HG03066 (cell line): Measurements from ENCODE around the gene MAPK1.
"Not testable (repeated sequence)": the region's sequence is repeated elsewhere in the genome, so short reads cannot be mapped to it uniquely, and the experiment has no call there.

Experiments
- ATAC-seq: cut with Tn5 transposase; IDR thresholded peaks from one replicate; pipeline ENCODE4 v1.9.1; 2021; ENCODE audit warnings: low read depth; ENCODE audit not compliant: unreplicated experiment

MAPK1 gene

DNA sequence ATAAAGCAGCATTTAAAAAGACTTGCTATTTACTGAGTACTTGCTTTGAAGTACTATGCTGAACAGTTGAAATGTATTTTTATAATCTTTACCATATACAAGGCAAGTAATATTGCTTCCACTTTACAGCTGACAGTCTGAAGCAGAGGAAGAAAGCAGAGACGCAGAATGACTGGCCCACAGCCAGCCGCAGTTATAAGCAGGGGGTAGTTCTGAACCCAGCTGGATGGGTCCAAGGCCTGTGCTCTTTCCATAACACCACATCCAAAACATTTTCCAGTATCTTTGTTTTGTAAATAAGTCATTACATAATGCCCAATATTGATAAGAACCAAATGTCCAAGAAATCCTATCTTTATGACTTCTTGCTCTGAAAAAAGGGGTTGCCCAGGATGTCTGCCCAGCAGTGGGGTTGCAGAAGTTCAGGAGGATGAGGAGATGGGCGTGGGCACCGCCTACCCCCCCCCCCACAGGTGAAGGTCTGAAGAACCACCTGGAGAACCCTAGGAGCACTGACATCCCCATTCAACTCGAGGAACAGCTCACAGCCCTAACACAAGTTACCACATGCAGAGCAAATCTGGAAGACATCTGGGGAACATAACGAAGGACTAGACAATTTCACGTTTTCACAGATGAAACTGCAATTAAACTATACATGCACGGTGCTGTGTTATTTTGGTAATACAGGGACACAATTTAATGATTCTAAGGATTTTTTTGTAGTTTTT lies 107.6 kb downstream of the MAPK1 start:
- no peak for ATAC-seq

DNA sequence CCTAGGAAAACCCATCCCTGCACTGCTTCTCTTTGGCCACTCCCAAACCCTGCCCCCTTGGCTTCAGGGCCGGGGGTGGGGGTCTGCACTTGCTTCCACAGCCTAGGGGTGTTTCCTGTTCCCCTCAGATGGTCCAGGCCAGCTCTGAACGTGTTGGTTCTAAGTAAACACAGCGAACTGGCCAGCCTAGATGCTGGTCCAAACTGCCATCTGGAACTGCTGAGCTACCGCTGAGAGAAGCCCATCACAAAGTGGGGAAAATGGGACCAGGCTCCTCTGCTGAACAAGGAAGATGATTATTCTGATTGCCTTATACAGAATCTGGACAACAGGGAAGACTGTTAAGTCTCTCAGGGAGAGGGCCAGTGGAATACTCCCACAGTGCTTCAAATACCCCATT lies 108.4 kb downstream of the MAPK1 start:
- ATAC-seq = no peak

DNA sequence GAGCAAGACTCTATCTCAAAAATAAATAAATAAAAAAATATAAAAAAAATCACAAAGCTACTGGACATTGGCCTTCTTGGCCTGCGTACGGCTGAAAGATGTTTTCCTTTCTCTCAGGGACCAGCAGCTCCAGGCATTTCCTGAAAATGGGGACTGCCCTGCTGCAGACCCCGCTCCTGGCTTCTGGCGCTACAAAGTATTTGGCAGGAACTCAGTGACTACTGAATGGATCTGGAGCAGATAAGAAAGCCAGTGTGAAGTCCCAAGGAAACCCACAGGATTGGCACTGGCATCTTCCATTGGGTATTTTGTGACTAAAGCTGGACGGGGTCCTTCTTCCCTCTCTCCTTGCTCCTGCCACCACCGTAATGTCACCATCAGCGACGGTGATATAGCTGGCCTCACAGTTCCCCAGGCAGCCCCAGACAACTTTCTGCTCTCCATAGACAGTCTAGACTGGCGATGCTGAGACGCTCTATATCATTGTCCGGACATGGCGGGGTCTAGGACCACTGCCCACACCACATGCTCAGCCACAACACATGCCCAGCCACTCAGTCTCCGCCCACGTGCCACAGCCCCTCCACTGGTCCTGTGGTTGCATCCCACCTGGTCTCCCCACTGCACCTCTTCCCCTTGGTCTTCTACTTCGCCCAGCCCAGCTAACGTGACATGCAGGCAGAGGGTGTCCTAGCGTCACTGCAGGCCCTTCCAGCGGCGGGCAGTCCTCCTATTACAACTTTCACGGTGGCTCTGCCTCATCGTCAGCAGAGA lies 109.2 kb downstream of the MAPK1 start:
- ATAC-seq = no peak

DNA sequence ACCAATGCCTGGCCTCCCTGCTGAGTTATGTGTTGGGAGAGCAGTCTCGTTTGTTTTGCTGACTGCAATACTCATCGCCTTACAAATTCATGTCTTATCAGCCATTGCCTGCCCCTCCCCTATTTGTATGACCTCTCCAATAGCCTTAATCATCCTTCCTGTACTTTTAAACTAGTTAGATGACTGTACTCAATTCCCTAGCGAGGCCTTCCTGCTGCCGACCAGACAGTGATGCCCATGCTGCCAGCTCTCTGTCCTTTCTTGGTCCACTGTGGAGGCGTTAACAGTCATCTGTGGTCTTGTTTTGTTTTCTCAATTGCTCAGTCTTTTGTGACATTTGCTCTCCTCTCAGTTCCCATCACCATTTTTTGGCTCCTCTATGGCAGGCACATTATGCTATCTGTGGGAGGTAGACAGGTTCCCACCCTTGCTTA lies 111.6 kb downstream of the MAPK1 start:
- no peak for ATAC-seq

DNA sequence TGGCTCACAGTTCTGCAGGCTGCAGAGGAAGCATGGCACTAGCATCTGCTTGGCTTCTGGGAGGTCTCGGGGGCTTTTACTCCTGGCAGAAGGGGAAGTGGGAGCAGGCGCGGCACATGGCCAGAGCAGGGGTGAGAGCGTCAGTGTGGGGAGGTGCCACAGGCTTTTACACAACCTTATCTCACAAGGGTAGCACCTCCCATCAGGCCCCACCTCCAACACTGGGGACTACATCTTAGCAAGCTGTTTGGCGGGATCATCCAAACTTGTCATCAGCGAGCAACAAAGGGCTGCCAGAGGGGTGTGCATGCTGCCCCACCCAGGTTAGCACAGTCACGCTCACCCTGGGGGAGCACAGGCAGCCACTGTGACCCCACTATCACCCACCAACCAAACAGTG lies 112.9 kb downstream of the MAPK1 start:
- ATAC-seq = no peak

DNA sequence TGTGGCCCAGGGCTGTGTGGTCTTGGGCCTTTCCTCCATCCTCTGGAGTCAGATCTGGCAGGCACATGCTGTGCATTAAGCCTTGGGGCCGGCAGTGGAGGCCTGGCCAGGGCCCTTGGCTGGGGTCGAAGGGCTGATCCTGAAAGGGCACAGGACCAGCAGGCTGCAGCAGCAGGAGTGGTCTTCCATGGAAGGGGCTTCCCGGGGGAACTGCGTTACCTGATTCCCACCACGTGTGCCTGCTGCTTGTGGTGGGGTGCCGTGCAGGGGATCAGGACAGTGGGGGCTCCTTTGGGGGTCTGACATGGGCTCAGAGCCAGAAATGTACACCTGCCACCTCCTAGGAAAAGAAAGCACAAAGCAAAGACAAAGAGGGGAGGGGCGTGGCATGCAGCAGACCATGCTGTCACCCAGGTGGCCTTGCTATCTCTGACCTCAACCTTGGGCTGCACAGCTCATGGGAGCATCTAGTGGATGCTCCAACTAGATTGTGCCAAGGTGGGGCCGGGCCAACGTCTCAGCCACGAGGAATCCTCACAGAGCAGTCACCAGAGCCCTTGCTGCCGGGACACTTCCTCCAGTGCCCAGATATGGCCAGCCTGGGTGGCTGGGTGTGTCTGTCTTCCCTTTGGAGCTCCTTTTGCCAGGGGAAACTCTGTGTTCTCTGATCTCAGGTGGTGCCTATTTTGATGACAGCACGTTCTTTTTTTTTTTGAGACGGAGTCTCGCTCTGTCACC lies 113.9 kb downstream of the MAPK1 start:
- ATAC-seq = no peak

DNA sequence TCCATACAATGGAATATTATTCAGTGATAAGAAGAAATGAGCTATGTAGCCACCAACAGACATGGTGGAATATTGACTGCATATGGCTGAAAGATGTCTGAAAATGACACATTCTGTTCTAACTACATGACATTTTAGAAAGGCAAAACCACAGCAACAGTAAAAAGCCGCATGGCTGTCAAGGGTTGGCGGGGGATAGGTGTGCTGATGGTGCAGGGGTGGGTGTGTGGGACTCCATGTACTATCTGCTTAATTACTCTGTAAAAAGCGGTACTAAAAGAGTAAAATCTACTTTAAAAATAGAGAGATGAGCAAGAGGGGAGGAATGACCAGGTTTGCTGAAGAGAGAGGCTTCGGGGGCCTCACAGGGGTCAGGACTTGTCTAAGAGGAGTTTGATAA lies 115.2 kb downstream of the MAPK1 start:
- ATAC-seq = no peak

DNA sequence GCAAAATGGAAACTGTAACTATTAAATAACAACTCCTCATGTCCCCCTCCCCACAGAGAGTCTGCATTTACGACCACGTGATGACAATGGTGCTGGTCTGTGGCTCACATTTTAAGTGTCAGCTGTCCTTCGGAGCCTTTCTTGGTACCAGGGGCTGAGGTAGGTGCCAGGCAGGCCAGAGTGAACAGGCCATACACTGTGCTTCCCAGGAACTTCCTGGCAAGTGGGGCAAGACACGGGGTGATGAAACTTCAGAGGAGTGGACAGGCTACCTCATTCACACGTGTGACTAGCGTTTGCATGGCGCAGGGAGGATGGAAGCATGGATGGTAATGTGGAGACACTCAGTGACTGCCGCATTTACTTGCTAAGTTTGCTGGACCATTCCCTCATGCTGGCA lies 121.5 kb downstream of the MAPK1 start:
- no peak for ATAC-seq

DNA sequence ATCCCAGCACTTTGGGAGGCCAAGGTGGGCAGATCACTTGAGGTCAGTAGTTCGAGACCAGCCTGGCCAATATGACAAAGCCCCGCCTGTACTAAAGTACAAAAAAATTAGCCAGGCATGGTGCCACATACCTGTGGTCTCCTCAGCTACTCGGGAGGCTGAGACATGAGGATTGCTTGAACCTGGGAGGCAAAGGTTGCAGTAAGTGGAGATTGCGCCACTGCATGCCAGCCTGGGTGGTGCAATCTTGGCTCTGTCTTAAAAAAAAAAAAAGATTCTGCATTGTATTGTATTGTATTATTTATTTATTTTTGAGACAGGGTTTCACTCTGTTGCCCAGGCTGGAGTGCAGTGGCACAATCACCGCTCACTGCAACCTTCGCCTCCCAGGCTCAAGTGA lies 122.5 kb downstream of the MAPK1 start:
- ATAC-seq = not testable (repeated sequence)

DNA sequence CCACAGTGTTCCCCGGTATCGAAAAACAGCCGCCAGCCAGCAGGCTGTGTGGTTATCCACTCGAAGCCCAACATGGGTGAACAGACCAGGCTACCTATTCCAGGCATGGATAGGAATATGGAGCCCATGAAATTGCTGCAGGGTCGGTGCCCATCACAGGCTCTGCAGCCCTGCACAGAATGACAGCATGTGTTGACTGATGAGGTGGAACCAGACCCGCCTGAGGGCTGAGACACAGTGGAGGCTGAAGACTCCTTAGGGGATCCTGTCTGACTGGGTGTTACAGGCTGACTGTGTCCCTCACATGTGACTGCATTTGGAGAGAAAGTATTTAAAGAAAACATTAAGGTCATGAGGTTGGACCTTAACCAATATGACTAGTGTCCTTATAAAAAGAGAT lies 125.7 kb downstream of the MAPK1 start:
- no peak for ATAC-seq

DNA sequence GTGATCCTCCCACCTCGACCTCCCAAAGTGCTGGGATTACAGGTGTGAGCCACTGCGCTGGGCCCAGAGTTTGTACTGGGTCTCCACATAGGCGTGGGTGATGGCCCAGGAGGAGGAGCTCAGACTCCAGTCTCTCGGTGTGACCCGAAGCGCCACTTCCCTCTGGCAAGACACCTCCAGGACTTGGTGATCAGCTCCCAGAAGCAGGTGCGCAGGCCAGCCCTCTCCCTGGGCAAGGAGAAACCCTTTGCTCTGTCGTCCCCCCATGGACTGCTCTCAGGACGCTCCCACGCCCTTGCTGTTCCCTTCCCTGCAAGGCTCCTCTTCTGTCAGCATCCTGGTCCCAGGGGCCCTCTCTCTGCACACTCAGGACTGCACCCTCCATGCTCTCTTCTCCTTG lies 126.4 kb downstream of the MAPK1 start:
- no peak for ATAC-seq

DNA sequence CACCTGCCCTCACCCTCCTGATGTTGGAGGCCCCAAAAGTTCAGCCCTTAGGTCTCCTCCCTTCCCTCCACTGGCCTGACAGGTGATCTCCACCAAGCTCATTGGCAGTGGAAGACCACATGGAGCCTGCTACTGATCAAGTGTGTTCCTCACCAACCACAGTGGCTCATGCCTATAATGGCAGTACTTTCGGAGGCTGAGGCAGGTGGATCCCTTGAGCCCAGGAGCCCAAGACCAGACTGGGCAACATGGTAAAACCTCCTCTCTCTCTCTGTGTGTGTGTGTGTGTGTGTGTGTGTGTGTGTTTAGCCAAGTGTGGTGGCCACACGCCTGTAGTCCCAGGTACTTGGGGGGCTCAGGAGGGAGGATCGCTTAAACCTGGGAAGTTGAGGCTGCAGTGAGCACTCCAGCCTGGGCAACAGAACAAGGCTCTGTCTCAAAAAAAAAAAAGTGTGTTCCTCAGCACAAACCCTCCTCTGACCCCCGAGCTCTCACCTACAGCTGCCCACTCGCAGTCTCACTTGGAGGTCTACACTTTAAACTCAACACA lies 127.5 kb downstream of the MAPK1 start:
- ATAC-seq = no peak

DNA sequence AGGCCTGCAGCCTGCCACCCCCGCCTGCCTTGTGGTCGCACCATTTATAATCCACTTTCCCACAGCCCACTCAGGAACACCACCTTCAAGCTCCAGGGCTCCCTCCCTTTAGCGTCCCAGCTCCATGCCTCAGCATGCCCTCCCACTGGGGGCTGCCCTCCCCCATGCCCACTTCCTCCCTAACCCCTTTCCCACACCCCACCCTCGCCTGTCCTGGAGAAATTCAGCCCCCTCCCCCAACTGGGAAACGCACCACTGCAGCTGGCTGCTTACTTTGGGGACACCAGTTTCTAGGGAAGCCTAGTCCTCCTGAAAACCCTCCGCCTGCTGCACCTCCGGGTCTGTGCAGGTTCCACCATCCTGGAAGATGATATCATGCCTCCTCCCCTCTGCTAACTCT lies 128.5 kb downstream of the MAPK1 start:
- no peak for ATAC-seq

DNA sequence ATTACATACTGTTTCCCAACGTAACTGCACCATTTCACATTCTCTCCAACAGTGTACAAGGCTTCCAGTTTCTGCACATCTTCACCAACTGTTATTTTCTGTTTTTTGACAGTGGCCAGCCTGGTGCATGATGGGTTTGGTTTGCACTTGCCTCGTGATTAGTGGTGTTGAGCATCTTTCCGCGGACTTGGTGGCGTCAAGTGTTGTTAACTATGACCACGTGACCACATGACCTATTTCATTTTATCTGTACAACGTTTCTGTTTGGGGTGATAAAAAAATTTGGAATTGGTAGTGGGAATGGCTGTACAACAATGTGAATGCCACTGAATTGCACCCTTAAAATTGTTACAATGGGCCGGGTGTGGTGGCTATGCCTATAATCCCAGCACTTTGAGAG lies 129.4 kb downstream of the MAPK1 start:
- no peak for ATAC-seq

DNA sequence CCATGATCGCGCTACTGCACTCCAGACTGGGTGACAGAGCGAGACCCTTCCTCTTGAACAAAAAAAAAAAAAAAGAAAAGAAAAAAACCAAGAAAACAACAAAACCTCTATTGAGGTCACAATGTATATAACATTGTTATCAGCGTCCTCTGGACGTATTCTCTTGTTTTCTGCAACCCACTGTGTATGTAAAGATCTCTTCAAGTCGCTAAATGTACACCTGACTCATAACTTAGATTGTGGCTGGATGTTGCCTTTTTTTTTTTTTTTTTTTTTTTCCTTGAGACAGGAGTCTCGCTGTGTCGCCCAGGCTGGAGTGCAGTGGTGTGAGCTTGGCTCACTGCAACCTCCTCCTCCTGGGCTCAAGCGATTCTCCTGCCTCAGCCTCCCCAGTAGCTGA lies 130.5 kb downstream of the MAPK1 start:
- ATAC-seq = no peak

DNA sequence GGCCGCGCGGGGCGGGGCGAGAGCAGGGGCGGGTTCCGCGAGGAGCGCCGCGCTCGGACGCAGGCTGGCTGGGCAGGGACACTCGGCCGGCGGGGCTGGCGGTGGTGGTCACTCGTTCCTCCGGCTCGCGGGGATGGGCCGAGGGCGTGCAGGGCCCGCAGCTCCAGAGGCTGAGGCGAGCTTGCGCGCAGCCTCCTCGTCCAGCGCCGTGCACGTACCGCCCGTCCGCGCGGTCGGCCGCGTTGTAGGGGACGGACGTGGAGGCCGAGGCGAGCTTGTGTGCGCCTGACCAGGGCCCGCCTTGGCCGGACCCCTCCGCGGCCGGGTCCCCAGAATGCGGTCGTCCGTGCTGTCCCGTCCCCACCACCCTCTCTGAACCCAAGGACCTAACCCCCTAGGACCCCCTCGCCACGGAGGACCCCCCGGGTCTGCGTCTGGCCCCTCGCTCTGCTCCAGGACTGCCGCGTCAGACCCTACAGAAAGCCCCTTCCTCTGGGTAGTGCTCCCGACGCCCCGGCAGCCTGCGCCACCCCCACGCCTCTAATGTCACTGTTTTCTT lies 131.3 kb downstream of the MAPK1 start:
- no peak for ATAC-seq

DNA sequence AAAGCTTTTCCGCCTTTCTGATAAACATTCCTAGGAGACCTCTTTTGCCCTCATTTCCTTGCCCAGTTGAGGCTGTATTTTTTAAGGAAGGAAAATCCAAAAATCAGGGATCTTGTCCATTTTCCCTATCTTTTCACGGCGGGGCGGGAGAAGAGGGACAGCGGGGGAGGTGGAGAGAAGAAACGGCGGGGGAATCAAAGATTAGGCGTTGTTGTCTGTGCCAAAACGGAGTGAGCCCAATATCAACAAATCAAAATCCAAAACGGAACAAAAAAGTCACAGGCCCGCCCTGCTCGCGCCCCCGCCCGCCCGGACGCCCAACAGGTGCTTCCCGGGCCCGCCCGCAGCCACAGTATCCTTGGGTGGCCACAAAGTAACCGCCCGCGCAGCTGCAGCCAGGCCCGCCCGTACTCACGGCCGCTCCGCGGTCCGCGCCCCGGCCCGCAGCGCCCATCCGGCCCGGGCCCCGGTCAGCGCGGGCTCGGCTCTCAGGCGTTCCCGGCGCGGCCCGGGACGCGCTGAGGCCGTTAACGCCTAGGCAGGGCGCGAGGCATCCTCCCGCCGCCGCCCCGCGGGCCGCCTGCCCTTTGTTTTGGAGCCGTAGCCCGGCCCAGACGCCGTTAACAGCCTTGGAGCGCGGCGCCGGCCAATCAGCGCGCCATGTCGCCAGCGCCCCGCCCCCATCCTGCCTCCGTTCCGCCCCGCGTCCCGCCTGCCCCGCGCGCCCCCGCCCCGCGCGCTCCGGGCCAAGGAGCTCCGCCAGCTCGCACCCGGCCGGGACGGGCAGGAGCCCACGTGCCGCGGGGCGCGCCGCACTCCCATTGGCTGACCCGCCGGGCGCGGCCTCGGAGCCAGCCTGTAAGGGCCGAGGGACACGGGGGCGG lies 132.0 kb downstream of the MAPK1 start, which contains the start of gene YPEL1:
YPEL1 (minus strand) TSS at position 595 of the 884 bp plus-strand sequence. CDS start 25,050 bp downstream, outside the sequence.
- peak; percentile 76 for ATAC-seq

DNA sequence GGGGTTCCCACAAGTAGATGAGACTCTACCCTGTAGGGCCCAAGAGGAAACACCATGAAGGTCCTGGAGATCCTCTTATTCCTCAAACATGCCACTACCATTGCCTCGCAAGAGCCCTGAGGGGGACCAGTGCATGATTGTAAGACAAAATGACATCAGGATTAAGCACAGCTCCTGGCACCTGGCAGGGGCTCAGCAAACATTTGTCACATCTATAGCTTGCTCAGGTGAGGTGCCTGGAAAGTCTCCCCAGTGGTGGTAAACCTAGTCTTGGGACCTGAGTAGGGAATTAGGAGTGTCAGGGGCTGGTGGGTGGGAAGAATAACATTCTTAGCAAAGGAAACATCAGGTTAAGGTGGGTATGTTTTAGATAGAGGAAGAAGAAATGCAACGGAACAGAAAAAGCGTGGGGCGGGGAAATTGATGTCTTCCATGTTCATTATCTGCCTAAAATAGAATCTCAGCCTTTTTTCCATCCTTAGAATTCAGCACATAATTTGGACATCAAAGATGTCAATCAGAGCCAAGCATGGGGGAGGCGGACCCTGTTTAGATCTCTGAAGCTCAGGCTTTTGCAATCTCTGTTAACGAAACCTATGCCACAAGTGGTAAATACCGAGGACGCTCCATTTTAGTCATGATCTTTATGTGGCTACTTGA lies 132.8 kb downstream of the MAPK1 start:
- ATAC-seq = no peak

DNA sequence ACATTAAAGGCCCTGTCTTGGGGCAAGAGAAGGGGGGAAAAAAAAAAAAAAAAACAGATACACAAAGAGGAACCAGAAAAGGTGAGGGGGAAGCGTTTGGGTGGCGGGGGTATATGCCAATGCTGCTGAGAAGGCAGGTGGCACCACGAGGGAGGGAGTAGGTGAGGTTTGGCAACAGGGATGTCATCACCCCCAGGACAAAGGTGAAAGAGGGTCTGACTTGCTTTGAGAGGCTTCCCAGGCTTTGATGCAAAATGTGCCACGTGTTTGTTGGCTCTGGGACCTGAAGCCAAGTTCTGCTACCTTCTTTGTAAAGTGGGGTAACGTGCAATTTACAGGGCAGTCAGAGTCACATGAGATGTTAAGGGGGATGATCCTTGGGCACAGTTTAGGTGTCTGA lies 135.9 kb downstream of the MAPK1 start:
- no peak for ATAC-seq
